NT2/D1 (cell line): ENCODE data around the gene DNMT3A.

ENCODE experiments used
- DNase-seq: peaks from one replicate; pipeline ENCODE4 v3.0.0-alpha.2; 2011; ENCODE audit warnings: low read depth, low spot score
- H3K27me3 ChIP-seq: 2 replicates; pipeline ENCODE4 v1.6.0; 2011; ENCODE audit warnings: mild to moderate bottlenecking; ENCODE audit not compliant: insufficient read length, insufficient read depth
- H3K36me3 ChIP-seq: 2 replicates; pipeline ENCODE4 v1.6.1; 2011; ENCODE audit warnings: mild to moderate bottlenecking, low read length, mixed read lengths; ENCODE audit not compliant: insufficient read depth, insufficient read length
- H3K4me1 ChIP-seq: 2 replicates; pipeline ENCODE4 v1.5.1; 2011; ENCODE audit not compliant: insufficient read depth, insufficient read length
- H3K4me3 ChIP-seq: 2 replicates; pipeline ENCODE4 v1.5.1; 2011; ENCODE audit warnings: low read depth; ENCODE audit not compliant: insufficient read length
- H3K9ac ChIP-seq: 2 replicates; pipeline ENCODE4 v1.6.0; 2011; ENCODE audit warnings: low read depth; ENCODE audit not compliant: insufficient read length
- H3K9me3 ChIP-seq: 2 replicates; pipeline ENCODE4 v1.5.1; 2011; ENCODE audit warnings: mild to moderate bottlenecking, low read length; ENCODE audit not compliant: insufficient read depth
- SUZ12 ChIP-seq: IDR thresholded peaks from 2 replicates; pipeline ENCODE4 v1.6.1; 2011; ENCODE audit not compliant: insufficient read length, insufficient read depth; ENCODE audit errors: extremely low read depth
- YY1 ChIP-seq: IDR thresholded peaks from 2 replicates; pipeline ENCODE4 v1.6.1; 2011; ENCODE audit not compliant: insufficient read length, insufficient read depth
- ZNF274 ChIP-seq: IDR thresholded peaks from 2 replicates; pipeline ENCODE4 v1.6.1; 2011; ENCODE audit warnings: mild to moderate bottlenecking, low read depth, low read length

Gene DNMT3A

DNA sequence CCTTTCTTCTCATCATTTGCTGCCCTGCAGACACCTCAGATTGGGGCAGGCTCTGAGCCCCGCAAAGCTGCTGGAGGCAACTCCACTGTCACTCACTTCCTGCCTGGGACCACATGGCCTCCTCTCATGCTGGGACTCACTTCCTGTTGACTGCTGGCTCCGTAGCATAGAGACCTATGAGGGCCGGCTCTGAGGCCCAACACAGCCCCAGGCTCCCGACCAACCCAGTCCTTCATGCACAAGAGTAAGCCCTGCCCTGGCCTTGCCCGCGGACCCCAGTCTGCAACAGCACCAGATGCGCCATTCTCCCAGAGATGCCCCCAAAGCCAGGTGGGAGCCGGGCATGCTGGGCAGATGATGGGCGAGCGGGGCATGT is 55.7 kb downstream of the DNMT3A start:
- no peaks in the 10 kb centered on the region for H3K36me3 ChIP-seq
- no peak overlapping the region for H3K9ac ChIP-seq
- TF ChIP-seq SUZ12 (no peak), YY1 (no peak), ZNF274 (no peak)
- H3K4me3 ChIP-seq: no peak overlapping the region
- DNase-seq: no peak
- H3K27me3 ChIP-seq: no peaks in the 10 kb centered on the region
- H3K9me3 ChIP-seq: no peaks in the 10 kb centered on the region
- H3K4me1 ChIP-seq: peaks cover 5% of the 10 kb centered on the region

DNA sequence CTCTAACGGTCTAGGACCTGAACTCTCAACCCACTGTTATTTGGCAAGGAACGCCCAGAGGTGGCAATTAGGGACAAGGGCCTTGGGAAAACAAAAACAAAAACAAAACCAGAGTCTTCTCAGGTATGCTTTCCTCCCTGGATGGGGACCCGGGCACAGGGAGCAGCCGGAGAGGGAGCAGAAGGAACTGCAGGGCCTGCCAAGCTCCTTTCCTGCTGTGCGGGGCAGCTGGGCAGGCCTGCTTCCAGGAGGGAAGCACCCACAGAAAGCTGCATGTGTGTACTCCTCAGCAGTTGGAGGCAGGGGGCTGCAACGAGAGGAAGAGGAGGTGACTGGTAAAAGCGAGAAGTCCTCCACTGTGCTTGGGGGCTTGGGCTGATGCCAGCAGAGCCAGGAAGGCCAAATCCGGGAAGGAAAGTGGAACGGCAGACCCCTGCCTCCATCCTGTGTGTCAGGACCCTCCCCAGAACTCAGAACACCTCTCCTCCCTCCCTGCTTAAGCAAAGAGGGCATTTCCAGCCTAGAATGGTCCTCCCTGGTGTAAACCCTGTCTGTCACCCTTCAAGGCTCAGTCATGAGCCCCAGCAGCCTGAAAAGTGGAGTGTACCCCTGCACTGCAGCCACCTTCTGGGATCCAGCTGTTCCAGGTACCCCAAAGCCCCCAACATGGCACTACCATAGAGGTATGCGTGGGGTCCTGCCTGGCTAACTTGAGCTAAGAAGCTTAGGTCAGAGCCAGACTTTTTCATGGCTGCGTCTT is 56.3 kb downstream of the DNMT3A start:
- H3K9ac ChIP-seq: no peak overlapping the region
- no peaks in the 10 kb centered on the region for H3K27me3 ChIP-seq
- H3K4me1 ChIP-seq: peaks cover 5% of the 10 kb centered on the region
- H3K36me3 ChIP-seq: no peaks in the 10 kb centered on the region
- no peak overlapping the region for H3K4me3 ChIP-seq
- TF ChIP-seq SUZ12: no peak
- H3K9me3 ChIP-seq: no peaks in the 10 kb centered on the region
- DNase-seq: no peak

DNA sequence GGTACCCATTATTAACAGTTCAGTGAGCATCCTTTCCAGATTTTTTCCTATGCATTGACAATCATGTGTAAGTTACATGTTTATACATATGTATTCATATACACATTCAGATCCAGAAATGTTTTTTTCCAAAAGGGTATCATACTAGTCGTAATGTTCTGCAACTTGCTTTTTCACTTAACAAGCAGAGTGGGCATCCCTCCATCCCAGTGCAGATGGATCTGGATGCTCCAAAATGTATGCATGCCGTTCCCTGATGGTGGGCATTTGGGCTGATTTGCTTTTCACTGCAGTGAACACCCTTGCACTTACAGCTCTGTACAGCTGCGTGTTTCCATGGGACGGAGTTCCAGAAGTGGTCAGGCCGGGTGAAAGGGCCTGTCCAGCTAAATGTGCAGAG is 57.0 kb downstream of the DNMT3A start:
- Histone ChIP-seq H3K4me1 (peaks cover 7% of the 10 kb centered on the region), H3K36me3 (no peaks in the 10 kb centered on the region), H3K9me3 (no peaks in the 10 kb centered on the region), H3K9ac (no peak overlapping the region), H3K4me3 (no peak overlapping the region), H3K27me3 (no peaks in the 10 kb centered on the region)
- no peak for TF ChIP-seq ZNF274
- TF ChIP-seq SUZ12: no peak
- no peak for DNase-seq

DNA sequence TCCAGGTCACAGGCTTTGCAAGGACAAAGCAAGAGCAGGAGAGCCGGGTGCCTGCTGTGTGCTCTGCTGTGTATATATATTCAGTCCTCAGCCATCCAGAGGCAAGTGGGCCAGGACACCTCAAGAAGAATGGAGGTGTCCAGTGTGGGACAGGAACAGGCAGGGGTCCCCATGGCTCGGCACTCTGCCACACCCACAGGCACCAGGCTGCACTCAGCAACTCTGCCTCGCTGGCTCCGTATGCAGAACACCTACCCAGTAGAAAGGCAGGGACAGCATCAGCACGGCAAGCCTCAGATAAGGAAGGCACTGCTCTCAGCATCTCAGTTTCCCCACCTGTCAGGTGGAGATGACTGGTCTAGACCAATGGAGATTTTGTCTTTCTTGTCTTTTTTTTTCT is 57.8 kb downstream of the DNMT3A start:
- H3K27me3 ChIP-seq: no peaks in the 10 kb centered on the region
- H3K4me3 ChIP-seq: no peak overlapping the region
- H3K4me1 ChIP-seq: peaks cover 7% of the 10 kb centered on the region
- no peaks in the 10 kb centered on the region for H3K9me3 ChIP-seq
- no peaks in the 10 kb centered on the region for H3K36me3 ChIP-seq
- TF ChIP-seq SUZ12 (no peak), ZNF274 (no peak), YY1 (no peak)
- DNase-seq: no peak
- no peak overlapping the region for H3K9ac ChIP-seq

DNA sequence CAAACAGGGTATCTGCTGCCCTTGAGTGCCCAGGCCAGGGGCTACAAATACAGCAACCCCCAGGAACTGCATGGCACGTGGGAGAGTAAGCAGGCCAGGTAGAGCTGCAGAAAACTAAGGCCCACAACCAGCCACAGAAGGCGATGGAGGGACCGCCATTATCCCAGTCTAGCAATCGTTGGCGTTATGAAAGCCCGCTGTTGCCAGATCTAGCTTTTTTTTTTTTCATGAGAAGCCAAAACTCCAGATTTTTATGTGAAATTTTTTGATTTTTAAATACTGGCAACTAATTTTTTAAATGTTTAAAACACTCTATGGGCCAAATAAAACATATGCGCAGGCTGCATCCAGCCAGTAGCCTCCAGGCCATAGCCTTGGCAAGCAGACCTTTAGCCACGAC is 59.8 kb downstream of the DNMT3A start:
- Histone ChIP-seq H3K36me3 (no peaks in the 10 kb centered on the region), H3K4me1 (peaks cover 7% of the 10 kb centered on the region), H3K9ac (no peak overlapping the region), H3K27me3 (no peaks in the 10 kb centered on the region), H3K9me3 (no peaks in the 10 kb centered on the region), H3K4me3 (no peak overlapping the region)
- TF ChIP-seq SUZ12 (no peak), YY1 (no peak), ZNF274 (no peak)
- DNase-seq: no peak

DNA sequence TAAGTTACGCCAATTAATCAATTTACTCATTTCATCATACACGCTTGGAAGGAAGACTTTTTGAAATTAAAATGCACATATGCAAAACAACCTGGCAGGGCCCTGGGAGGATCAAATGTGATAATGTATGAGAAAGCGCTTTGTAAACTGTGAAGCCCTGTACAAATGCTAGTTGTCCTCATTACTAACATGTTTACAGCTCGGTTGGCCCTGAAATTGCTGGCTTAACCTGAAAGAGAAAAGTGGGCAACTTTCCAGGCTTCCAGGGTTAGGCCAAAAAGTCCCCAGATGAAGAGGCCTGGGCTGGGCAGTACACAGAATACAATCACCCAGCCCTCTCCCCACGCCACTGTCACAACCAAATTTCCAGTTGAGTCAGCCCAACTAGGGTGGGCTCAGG is 60.2 kb downstream of the DNMT3A start:
- no peaks in the 10 kb centered on the region for H3K36me3 ChIP-seq
- peaks cover 11% of the 10 kb centered on the region for H3K4me1 ChIP-seq
- H3K9ac ChIP-seq: no peak overlapping the region
- no peaks in the 10 kb centered on the region for H3K27me3 ChIP-seq
- TF ChIP-seq SUZ12: no peak
- no peak for TF ChIP-seq ZNF274
- no peak for TF ChIP-seq YY1
- no peak for DNase-seq
- no peaks in the 10 kb centered on the region for H3K9me3 ChIP-seq
- H3K4me3 ChIP-seq: no peak overlapping the region

DNA sequence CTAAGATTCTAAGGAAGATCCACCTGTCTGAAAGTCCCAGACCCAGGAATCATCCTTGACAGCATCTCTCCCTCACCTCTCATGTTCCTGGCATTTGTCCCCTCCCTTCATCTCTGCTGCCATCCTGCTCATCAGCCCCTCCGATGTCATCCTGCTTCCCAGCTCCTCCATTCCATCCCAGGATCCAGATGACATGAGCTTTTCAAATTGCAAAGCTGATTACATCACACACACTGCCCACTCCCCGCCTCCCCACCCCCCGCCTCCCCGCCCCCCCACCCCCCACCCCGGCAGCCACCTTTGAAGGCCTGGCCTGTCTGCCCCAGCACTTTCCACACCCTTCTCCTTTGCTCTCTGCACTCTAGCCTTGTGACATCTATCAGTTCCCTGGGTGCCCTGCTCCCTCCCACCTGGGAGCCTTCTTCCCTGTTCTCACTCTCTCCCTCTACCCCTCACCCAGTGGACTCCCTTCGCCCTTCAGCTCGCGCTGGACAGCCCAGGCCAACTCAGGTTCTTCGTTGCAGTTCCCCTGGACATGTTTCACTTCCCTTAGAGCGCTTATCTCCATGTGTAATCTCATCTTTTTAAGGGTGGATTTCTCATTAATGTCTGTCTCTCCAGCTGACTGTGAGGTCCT is 61.6 kb downstream of the DNMT3A start:
- H3K4me3 ChIP-seq: no peak overlapping the region
- no peaks in the 10 kb centered on the region for H3K27me3 ChIP-seq
- TF ChIP-seq ZNF274: no peak
- TF ChIP-seq YY1: no peak
- no peak for TF ChIP-seq SUZ12
- peaks cover 7% of the 10 kb centered on the region for H3K4me1 ChIP-seq
- H3K36me3 ChIP-seq: no peaks in the 10 kb centered on the region
- H3K9ac ChIP-seq: no peak overlapping the region
- no peaks in the 10 kb centered on the region for H3K9me3 ChIP-seq
- no peak for DNase-seq
